Neural cell (in vitro differentiated cells): ENCODE measurements around the gene KRABD2.
"Not testable (repeated sequence)": the region's sequence is repeated elsewhere in the genome, so short reads cannot be mapped to it uniquely, and the experiment has no call there.

Source experiments
- CTCF ChIP-seq: fragments of 450-650 bp; IDR thresholded peaks from 2 replicates; pipeline ENCODE4 v1.5.1; 2014; ENCODE audit warnings: antibody characterized with exemption, mild to moderate bottlenecking, moderate library complexity; ENCODE audit not compliant: poor library complexity, severe bottlenecking
- EP300 ChIP-seq: fragments of 450-650 bp; conservative IDR thresholded peaks from 2 replicates; pipeline ENCODE4 v1.6.1; 2014; ENCODE audit warnings: antibody characterized with exemption, mild to moderate bottlenecking, moderate library complexity; ENCODE audit not compliant: poor library complexity, severe bottlenecking
- MXI1 ChIP-seq: fragments of 450-650 bp; conservative IDR thresholded peaks from 2 replicates; pipeline ENCODE4 v1.6.1; 2014; ENCODE audit warnings: antibody characterized with exemption, mild to moderate bottlenecking; ENCODE audit not compliant: poor library complexity, severe bottlenecking
- POLR2AphosphoS5 ChIP-seq: IDR thresholded peaks from 2 replicates; pipeline ENCODE4 v1.6.1; 2012
- RAD21 ChIP-seq: fragments of 450-650 bp; conservative IDR thresholded peaks from 2 replicates; pipeline ENCODE4 v1.6.1; 2014; ENCODE audit warnings: antibody characterized with exemption, mild to moderate bottlenecking, moderate library complexity
- SMC3 ChIP-seq: fragments of 450-650 bp; conservative IDR thresholded peaks from 2 replicates; pipeline ENCODE4 v1.6.1; 2014; ENCODE audit warnings: antibody characterized with exemption, mild to moderate bottlenecking, moderate library complexity; ENCODE audit not compliant: poor library complexity
- TAF1 ChIP-seq: IDR thresholded peaks from 2 replicates; pipeline ENCODE4 v1.6.1; 2012; ENCODE audit warnings: low read depth

- TF ChIP-seq CTCF, POLR2AphosphoS5, MXI1, TAF1, SMC3, RAD21, EP300: not testable (repeated sequence)
Measured at GRCh38 chr17:8373856-8374255, 2.6 kb downstream of the KRABD2 start.
